ENCODE results near the gene GFRA1. TPM values are rescaled to one million over a fixed set of nuclear protein-coding genes. Genes with fewer than 3 reads are reported as not detected.

The GFRA1 gene
- total and polyA plus RNA-seq, 2 donors (not counting 1 experiment from before 2014, with no cell fraction given), result not detected

DNA sequence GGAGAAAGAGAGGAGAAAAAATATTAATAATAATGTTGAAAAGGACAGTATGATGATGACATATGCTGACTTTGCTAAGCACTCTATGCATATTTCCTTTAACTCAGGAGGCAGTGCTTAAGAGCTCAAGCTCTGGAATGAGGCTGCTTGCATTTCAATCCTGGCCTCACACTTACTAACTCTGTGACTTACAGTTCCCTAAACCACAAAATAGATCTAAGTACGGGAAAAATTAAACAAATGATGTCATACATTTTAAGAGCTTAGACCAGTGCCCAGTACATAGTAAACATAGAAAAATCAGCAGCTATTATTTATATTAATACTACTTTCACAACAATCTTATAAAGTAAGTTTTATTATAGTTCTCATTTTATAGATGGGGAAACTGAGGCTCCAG is 61.3 kb downstream of the GFRA1 start:
- TF ChIP-seq EZH2 (IDR thresholded peaks at IDR 0.05; ENCODE audit: borderline replicate concordance, insufficient read depth, low read depth, low read length, poor library complexity, severe bottlenecking), result no peak
- no peak for TF ChIP-seq CTCF (IDR thresholded peaks at IDR 0.05)
- H3K27me3 Mint-ChIP-seq, result no peaks in the 10 kb centered on the region
- no peak for DNase-seq
- Histone ChIP-seq H3K9me3 (ENCODE audit: control extremely low read depth in 1 of 3, control insufficient read depth in 2 of 3, insufficient read depth in 1 of 3, low read length in 2 of 3) (no peaks in the 10 kb centered on the region), H4K20me1 (ENCODE audit: control insufficient read depth, insufficient read depth, low read length, poor library complexity, severe bottlenecking) (no peaks in the 10 kb centered on the region), H3K27me3 (replicated peaks in 1 of 4; ENCODE audit: control extremely low read depth in 1 of 4, control insufficient read depth in 3 of 4, insufficient read depth in 4 of 4, low read length in 3 of 4) (no peaks in the 10 kb centered on the region), H3K4me1 (ENCODE audit: control insufficient read depth in 2 of 2, insufficient read depth in 2 of 2, low read length in 2 of 2) (no peaks in the 10 kb centered on the region), H3K36me3 (replicated peaks in 1 of 2; ENCODE audit: control extremely low read depth in 1 of 2, control insufficient read depth in 1 of 2, extremely low read depth in 1 of 2, insufficient read depth in 2 of 2, low read length in 1 of 2) (no peaks in the 10 kb centered on the region), H2AFZ (ENCODE audit: insufficient read depth, low read depth, low read length, poor library complexity, severe bottlenecking) (no peak overlapping the region), H3K9ac (ENCODE audit: low read length) (no peak overlapping the region), H3K27ac (ENCODE audit: low read length in 2 of 2) (no peak overlapping the region), H3K4me2 (replicated peaks; ENCODE audit: low read depth, low read length, poor library complexity, severe bottlenecking) (no peak overlapping the region), H3K4me3 (ENCODE audit: control extremely low read depth in 1 of 5, extremely low read depth in 1 of 5, insufficient read depth in 1 of 5, low read depth in 2 of 5, low read length in 4 of 5) (no peak overlapping the region), H3K79me2 (ENCODE audit: control insufficient read depth, insufficient read depth, low read length) (no peaks in the 10 kb centered on the region)
- no CpG with 5 or more reads among the region's 1 CpG for WGBS (ENCODE audit: insufficient coverage)
- no peaks in the 10 kb centered on the region for H3K4me1 Mint-ChIP-seq
- no peak overlapping the region for H3K27ac Mint-ChIP-seq
- intact Hi-C loops (cut with micrococcal nuclease), result no loop called here
- no peak overlapping the region for H3K4me3 Mint-ChIP-seq
- ChIA-PET CTCF (no interaction called here), POLR2A (no interaction called here)
- no peaks in the 10 kb centered on the region for H3K9me3 Mint-ChIP-seq (ENCODE audit: insufficient read depth)
- ATAC-seq (ENCODE audit: low read depth), result no peak

DNA sequence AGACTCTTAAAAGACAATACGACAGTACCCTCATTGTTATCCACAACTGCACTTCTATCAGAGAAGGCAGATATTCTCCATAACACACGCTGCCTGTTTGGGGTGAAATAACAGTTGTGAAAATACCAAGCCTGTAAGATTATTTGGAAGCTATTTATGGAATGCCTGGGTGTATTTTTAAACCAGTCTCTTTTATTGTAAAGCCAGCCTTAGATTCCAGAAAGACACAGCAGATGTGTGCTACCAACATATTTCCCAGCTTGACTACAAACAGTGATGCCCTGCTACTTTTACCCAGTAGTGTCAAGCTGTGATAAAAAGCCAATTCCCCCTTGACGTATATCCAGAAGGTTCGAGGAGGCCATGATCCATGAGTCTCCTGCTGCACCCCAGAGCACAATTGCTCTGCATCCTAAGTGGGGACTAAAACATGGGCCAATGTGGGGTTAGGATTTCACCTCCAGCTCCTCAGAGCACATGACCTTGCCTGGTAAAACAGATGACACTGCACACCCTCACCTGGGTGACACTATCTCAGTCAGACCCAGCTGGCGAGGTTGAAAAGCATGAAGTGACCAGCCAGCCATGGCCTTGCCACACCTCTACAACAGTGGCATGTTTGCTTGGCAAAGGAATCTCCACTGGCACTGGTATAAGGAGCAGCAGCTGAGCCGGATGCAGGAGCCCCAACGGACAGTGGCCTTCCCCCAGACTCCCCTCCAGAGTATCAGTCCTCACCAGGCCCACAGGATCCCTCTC is 62.2 kb downstream of the GFRA1 start:
- TF ChIP-seq CTCF (IDR thresholded peaks at IDR 0.05), result no peak
- TF ChIP-seq EZH2 (IDR thresholded peaks at IDR 0.05; ENCODE audit: borderline replicate concordance, insufficient read depth, low read depth, low read length, poor library complexity, severe bottlenecking), result no peak
- Histone ChIP-seq H3K4me1 (ENCODE audit: control insufficient read depth in 2 of 2, insufficient read depth in 2 of 2, low read length in 2 of 2) (no peaks in the 10 kb centered on the region), H3K9me3 (ENCODE audit: control extremely low read depth in 1 of 3, control insufficient read depth in 2 of 3, insufficient read depth in 1 of 3, low read length in 2 of 3) (no peaks in the 10 kb centered on the region), H4K20me1 (ENCODE audit: control insufficient read depth, insufficient read depth, low read length, poor library complexity, severe bottlenecking) (no peaks in the 10 kb centered on the region), H3K36me3 (replicated peaks in 1 of 2; ENCODE audit: control extremely low read depth in 1 of 2, control insufficient read depth in 1 of 2, extremely low read depth in 1 of 2, insufficient read depth in 2 of 2, low read length in 1 of 2) (no peaks in the 10 kb centered on the region), H3K4me3 (ENCODE audit: control extremely low read depth in 1 of 5, extremely low read depth in 1 of 5, insufficient read depth in 1 of 5, low read depth in 2 of 5, low read length in 4 of 5) (no peak overlapping the region), H3K27ac (ENCODE audit: low read length in 2 of 2) (no peak overlapping the region), H3K9ac (ENCODE audit: low read length) (no peak overlapping the region), H3K27me3 (replicated peaks in 1 of 4; ENCODE audit: control extremely low read depth in 1 of 4, control insufficient read depth in 3 of 4, insufficient read depth in 4 of 4, low read length in 3 of 4) (no peaks in the 10 kb centered on the region), H3K4me2 (replicated peaks; ENCODE audit: low read depth, low read length, poor library complexity, severe bottlenecking) (no peak overlapping the region), H3K79me2 (ENCODE audit: control insufficient read depth, insufficient read depth, low read length) (no peaks in the 10 kb centered on the region), H2AFZ (ENCODE audit: insufficient read depth, low read depth, low read length, poor library complexity, severe bottlenecking) (no peak overlapping the region)
- no peaks in the 10 kb centered on the region for H3K9me3 Mint-ChIP-seq (ENCODE audit: insufficient read depth)
- H3K4me1 Mint-ChIP-seq, result no peaks in the 10 kb centered on the region
- ATAC-seq (ENCODE audit: low read depth) (no peak), DNase-seq (no peak)
- intact Hi-C loops (cut with micrococcal nuclease), result no loop called here
- WGBS (ENCODE audit: insufficient coverage), result 93% methylated on average over 5 of the region's 7 CpGs
- ChIA-PET CTCF (no interaction called here), POLR2A (no interaction called here)
- no peak overlapping the region for H3K4me3 Mint-ChIP-seq
- H3K27me3 Mint-ChIP-seq, result no peaks in the 10 kb centered on the region
- H3K27ac Mint-ChIP-seq, result no peak overlapping the region

Measured in B cell (primary cell).